HG03469 (cell line): ENCODE data around the gene GSN.

Experiments used
- ATAC-seq: cut with Tn5 transposase; IDR thresholded peaks from one replicate; pipeline ENCODE4 v1.9.1; 2021; ENCODE audit warnings: mild to moderate bottlenecking, moderate library complexity, moderate number of reproducible peaks; ENCODE audit not compliant: unreplicated experiment

GSN gene

GRCh38 chr9:121242959-121243346 is 25.0 kb upstream of the GSN start:
- ATAC-seq, result no peak

GRCh38 chr9:121246821-121247561 is 21.0 kb upstream of the GSN start:
- no peak for ATAC-seq

GRCh38 chr9:121249563-121249962 is 18.4 kb upstream of the GSN start:
- ATAC-seq, result no peak

GRCh38 chr9:121252104-121252851 is 15.7 kb upstream of the GSN start:
- ATAC-seq, result no peak

GRCh38 chr9:121253162-121253561 is 14.8 kb upstream of the GSN start:
- no peak for ATAC-seq

- ATAC-seq, result no peak
These were observed 14.0 kb upstream of the GSN start for GRCh38 chr9:121253821-121254501.

- ATAC-seq, result no peak
These were observed 8.5 kb upstream of the GSN start for GRCh38 chr9:121259498-121259897.

- no peak for ATAC-seq
These were observed 8.0 kb upstream of the GSN start for GRCh38 chr9:121259935-121260334.

GRCh38 chr9:121260457-121261106 is 7.4 kb upstream of the GSN start:
- no peak for ATAC-seq

- no peak for ATAC-seq
These were observed 6.9 kb upstream of the GSN start for GRCh38 chr9:121261107-121261460.

GRCh38 chr9:121261755-121262154 is 6.2 kb upstream of the GSN start:
- ATAC-seq, result no peak

GRCh38 chr9:121262423-121262822 is 5.5 kb upstream of the GSN start:
- ATAC-seq, result no peak

- ATAC-seq, result no peak
These were observed 5.0 kb upstream of the GSN start for GRCh38 chr9:121262953-121263352.

- no peak for ATAC-seq
These were observed 1.6 kb upstream of the GSN start for GRCh38 chr9:121266356-121266755.

GRCh38 chr9:121266906-121267650 is 884 bp upstream of the GSN start:
- no peak for ATAC-seq

GRCh38 chr9:121268598-121268850 is 562 bp downstream of the GSN start:
- ATAC-seq, result no peak

GRCh38 chr9:121268851-121269641 is 1.1 kb downstream of the GSN start:
- no peak for ATAC-seq

- no peak for ATAC-seq
These were observed 1.8 kb downstream of the GSN start for GRCh38 chr9:121269642-121270254.

GRCh38 chr9:121271368-121272341 is 3.7 kb downstream of the GSN start:
- ATAC-seq, result no peak
